ENCODE results near the gene CAMTA1. TPM values are rescaled to one million over a fixed set of nuclear protein-coding genes. Genes with fewer than 3 reads are reported as not detected.
"Not testable (repeated sequence)": the region's sequence is repeated elsewhere in the genome, so short reads cannot be mapped to it uniquely, and the experiment has no call there.

CAMTA1 gene
- total RNA-seq, 1 donor from 2014 or later, result 109 TPM

DNA sequence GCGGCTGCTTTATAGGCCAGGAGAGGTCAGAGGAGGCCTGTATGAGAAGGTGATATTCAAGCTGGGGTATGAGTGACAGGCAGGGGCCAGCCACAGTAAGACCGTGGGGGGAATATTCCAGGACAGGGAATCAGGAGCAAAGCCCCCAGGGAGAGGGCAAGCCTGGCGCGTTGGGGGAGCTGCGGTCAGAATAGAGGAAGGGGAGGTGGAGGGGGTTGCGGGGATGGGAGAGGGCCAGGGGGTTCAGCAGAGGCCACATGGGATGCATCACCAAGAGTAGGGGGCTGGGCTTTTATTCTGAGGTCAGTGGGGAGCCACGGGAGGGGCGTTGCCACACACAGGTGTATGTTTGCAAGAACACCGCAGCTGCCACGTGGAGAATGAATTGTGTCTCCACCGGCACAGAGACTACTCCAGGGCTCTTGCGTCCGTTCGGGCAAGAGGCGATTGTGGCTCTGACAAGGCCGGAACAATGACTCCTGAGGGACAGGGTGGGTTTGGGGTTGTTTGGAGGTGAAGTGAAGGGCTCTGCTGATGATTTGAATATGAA is 901.1 kb downstream of the CAMTA1 start:
- H3K9me3 Mint-ChIP-seq, result no peaks in the 10 kb centered on the region
- peaks cover 5% of the 10 kb centered on the region for H3K4me1 Mint-ChIP-seq
- H3K27ac Mint-ChIP-seq (ENCODE audit: unreplicated experiment), result no peak overlapping the region
- H3K36me3 Mint-ChIP-seq (ENCODE audit: low read depth), result no peaks in the 10 kb centered on the region
- TF ChIP-seq, protein P1, sequence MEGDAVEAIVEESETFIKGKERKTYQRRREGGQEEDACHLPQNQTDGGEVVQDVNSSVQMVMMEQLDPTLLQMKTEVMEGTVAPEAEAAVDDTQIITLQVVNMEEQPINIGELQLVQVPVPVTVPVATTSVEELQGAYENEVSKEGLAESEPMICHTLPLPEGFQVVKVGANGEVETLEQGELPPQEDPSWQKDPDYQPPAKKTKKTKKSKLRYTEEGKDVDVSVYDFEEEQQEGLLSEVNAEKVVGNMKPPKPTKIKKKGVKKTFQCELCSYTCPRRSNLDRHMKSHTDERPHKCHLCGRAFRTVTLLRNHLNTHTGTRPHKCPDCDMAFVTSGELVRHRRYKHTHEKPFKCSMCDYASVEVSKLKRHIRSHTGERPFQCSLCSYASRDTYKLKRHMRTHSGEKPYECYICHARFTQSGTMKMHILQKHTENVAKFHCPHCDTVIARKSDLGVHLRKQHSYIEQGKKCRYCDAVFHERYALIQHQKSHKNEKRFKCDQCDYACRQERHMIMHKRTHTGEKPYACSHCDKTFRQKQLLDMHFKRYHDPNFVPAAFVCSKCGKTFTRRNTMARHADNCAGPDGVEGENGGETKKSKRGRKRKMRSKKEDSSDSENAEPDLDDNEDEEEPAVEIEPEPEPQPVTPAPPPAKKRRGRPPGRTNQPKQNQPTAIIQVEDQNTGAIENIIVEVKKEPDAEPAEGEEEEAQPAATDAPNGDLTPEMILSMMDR (conservative IDR thresholded peaks at IDR 0.05), result no peak
- peaks cover 8% of the 10 kb centered on the region for H3K27me3 Mint-ChIP-seq (ENCODE audit: low read depth)
- no peak for DNase-seq (ENCODE audit: low read depth, low spot score)
- no peak overlapping the region for H3K4me3 Mint-ChIP-seq

DNA sequence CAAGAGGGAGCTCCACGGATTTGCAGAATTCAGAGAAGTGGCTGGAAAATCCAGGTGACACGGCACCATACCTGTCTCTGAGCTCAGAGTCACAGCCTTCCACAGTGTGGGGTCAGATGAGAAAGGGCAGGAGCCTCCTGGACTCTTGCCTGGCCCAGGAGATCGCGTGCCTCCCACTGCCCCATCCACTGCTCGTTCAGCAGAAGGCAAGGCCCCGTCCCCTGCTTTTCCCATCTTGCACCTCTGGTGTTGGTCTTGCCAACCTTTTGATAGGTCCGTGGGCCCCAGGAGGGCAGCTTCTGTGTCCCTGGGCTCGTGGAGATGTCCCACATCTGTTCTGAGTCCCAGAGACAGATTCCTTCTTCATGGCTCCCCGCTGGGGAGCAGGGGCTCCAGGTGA is 902.2 kb downstream of the CAMTA1 start:
- TF ChIP-seq, protein P1 (conservative IDR thresholded peaks at IDR 0.05), result no peak
- no peak overlapping the region for H3K27ac Mint-ChIP-seq (ENCODE audit: unreplicated experiment)
- H3K36me3 Mint-ChIP-seq (ENCODE audit: low read depth), result no peaks in the 10 kb centered on the region
- H3K9me3 Mint-ChIP-seq, result no peaks in the 10 kb centered on the region
- H3K4me1 Mint-ChIP-seq, result peaks cover 5% of the 10 kb centered on the region
- no peak overlapping the region for H3K4me3 Mint-ChIP-seq
- DNase-seq (ENCODE audit: low read depth, low spot score), result no peak
- H3K27me3 Mint-ChIP-seq (ENCODE audit: low read depth), result peaks cover 8% of the 10 kb centered on the region

DNA sequence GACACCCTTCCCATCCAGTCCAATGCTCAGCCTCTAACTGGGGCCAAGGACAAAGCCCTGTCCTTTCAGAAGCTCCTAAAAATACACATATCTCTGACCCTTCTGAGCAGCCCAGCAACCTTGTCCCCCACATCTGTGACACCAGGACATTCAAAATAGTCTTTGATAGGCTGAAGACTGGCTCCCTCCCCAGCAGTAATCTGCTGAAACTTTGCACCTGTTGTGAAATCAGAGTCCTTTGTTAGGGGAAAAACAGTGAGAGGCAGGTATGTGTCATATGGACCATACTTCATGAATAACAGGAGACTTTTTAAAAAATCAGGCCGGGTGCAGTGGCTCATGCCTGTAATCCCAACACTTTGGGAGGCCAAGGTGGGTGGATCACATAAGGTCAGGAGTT is 903.4 kb downstream of the CAMTA1 start:
- H3K27ac Mint-ChIP-seq (ENCODE audit: unreplicated experiment), result no peak overlapping the region
- no peak for DNase-seq (ENCODE audit: low read depth, low spot score)
- no peak overlapping the region for H3K4me3 Mint-ChIP-seq
- peaks cover 3% of the 10 kb centered on the region for H3K9me3 Mint-ChIP-seq
- peaks cover 5% of the 10 kb centered on the region for H3K4me1 Mint-ChIP-seq
- H3K27me3 Mint-ChIP-seq (ENCODE audit: low read depth), result peaks cover 8% of the 10 kb centered on the region
- TF ChIP-seq, protein P1 (conservative IDR thresholded peaks at IDR 0.05), result no peak
- no peaks in the 10 kb centered on the region for H3K36me3 Mint-ChIP-seq (ENCODE audit: low read depth)

DNA sequence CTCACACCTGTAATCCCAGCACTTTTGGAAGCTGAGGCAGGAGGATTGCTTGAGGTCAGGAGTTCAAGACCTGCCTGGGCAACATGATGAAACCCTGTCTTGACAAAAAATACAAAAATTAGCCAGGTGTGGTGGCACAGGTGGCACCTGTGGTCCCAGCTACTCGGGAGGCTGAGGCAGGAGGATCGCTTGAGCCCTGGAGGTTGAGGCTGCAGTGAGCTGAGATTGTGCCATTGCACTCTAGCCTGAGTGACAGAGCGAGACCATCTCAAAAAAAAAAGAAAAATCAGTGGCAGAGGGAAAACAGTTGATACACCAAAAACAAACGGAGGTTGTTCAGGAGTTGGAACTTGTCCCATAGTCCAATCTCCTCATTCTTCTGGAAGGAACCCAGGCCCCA is 904.1 kb downstream of the CAMTA1 start:
- H3K9me3 Mint-ChIP-seq; H3K27ac Mint-ChIP-seq (ENCODE audit: unreplicated experiment); H3K36me3 Mint-ChIP-seq (ENCODE audit: low read depth); H3K4me1 Mint-ChIP-seq; DNase-seq (ENCODE audit: low read depth, low spot score); H3K4me3 Mint-ChIP-seq: not testable (repeated sequence)
- H3K27me3 Mint-ChIP-seq (ENCODE audit: low read depth), result peaks cover 11% of the 10 kb centered on the region

DNA sequence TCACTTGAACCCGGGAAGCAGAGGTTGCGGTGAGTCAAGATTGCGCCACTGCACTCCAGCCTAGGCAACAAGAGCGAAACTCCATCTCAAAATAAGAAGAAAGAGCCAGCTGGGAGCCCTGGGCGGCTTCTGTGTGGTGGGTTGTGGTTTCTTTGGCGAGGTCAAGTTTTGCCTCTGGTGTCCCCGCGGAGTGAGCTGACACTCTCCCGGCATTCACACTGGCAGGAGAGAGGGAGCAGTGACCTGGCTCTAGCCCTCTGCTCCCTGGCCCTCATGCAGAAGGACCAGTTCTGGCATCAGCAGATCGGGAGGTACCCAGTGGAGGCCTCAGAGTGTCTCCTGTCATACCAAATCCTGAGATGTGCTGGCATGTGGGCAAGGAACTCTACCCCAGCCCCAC is 904.8 kb downstream of the CAMTA1 start:
- H3K4me3 Mint-ChIP-seq, result no peak overlapping the region
- TF ChIP-seq, protein P1 (conservative IDR thresholded peaks at IDR 0.05), result no peak
- H3K4me1 Mint-ChIP-seq, result peaks cover 5% of the 10 kb centered on the region
- peaks cover 4% of the 10 kb centered on the region for H3K36me3 Mint-ChIP-seq (ENCODE audit: low read depth)
- DNase-seq (ENCODE audit: low read depth, low spot score), result no peak
- peaks cover 11% of the 10 kb centered on the region for H3K27me3 Mint-ChIP-seq (ENCODE audit: low read depth)
- no peak overlapping the region for H3K27ac Mint-ChIP-seq (ENCODE audit: unreplicated experiment)
- peaks cover 5% of the 10 kb centered on the region for H3K9me3 Mint-ChIP-seq

DNA sequence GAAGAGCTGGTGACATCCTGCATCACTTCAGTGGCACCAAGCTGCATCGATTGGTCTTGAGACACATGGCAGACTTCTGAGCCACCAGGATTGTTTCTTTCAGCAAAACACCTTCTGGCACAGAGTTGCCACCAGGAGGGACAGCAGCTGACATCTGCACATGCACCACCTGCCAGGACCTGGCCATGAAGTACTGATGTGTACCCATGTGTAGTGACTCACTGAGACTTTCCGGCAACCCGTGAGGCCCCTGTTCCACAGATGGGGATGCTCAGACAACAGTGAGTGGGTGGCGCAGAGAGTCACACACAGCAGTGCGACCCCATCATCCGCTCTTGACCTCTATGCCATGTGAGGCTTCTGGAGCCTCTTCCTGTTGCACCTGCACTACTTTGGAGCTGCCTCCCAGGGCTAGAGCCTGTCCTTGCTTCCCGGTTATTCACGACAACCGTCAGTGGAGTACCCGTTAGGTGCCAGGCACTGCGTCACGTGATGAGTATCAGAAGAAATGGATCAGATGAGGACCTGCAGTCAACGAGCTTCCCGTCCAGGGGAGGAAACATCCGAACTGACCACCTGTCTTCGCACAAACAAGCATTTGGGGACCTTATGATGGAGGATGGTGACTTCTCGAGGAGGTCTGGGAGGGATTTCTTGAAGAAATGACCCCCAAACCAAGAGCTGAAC is 905.4 kb downstream of the CAMTA1 start:
- Mint-ChIP-seq H3K4me3 (no peak overlapping the region), H3K9me3 (peaks cover 5% of the 10 kb centered on the region), H3K27ac (ENCODE audit: unreplicated experiment) (peak overlapping the region; percentile 59), H3K4me1 (peaks cover 6% of the 10 kb centered on the region), H3K27me3 (ENCODE audit: low read depth) (peaks cover 11% of the 10 kb centered on the region), H3K36me3 (ENCODE audit: low read depth) (peaks cover 4% of the 10 kb centered on the region)
- no peak for DNase-seq (ENCODE audit: low read depth, low spot score)
- TF ChIP-seq, protein P1 (conservative IDR thresholded peaks at IDR 0.05), result no peak

Data from neural crest cell (in vitro differentiated cells).